ENCODE measurements around the gene GLIS1.

DNA sequence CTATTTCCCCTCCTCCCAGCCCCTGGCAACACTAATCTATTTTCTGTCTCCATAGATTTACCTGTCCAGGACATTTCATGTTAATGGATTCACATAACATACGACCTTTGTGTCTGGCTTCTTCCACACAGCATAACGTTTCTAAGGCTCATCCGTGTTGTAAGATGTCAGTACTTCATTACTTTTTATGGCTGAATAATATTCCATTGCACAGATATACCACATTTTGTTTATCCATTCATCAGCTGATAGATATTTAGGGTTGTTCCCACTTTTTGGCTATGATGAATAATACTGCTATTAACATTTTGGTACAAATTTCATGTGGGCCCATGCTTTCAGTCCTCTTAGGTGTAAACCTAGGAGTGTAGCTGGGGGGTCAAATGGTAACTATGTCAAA, 38.2 kb downstream of the GLIS1 start:
- TF ChIP-seq CEBPB (IDR thresholded peaks at IDR 0.05; ENCODE audit: low read depth, low read length) (no peak), HDAC2 (IDR thresholded peaks at IDR 0.05; ENCODE audit: borderline replicate concordance in 1 of 2, low read depth in 2 of 2, low read length in 2 of 2) (no peak), KDM5A (IDR thresholded peaks at IDR 0.05; ENCODE audit: low read length) (no peak), ASH2L (IDR thresholded peaks at IDR 0.05; ENCODE audit: low read length) (no peak), CHD2 (IDR thresholded peaks at IDR 0.05; ENCODE audit: low read length) (no peak), EZH2 (IDR thresholded peaks at IDR 0.05; ENCODE audit: low read depth, low read length, severe bottlenecking) (no peak), YY1 (IDR thresholded peaks at IDR 0.05; ENCODE audit: low read depth, low read length) (no peak), SIN3A (conservative IDR thresholded peaks at IDR 0.05 in 1 of 2, IDR thresholded peaks at IDR 0.05 in 1 of 2; ENCODE audit: low read depth in 1 of 2, low read length in 2 of 2) (no peak), BRCA1 (IDR thresholded peaks at IDR 0.05; ENCODE audit: low read depth, low read length) (no peak)
- TF ChIP-seq, protein P1, sequence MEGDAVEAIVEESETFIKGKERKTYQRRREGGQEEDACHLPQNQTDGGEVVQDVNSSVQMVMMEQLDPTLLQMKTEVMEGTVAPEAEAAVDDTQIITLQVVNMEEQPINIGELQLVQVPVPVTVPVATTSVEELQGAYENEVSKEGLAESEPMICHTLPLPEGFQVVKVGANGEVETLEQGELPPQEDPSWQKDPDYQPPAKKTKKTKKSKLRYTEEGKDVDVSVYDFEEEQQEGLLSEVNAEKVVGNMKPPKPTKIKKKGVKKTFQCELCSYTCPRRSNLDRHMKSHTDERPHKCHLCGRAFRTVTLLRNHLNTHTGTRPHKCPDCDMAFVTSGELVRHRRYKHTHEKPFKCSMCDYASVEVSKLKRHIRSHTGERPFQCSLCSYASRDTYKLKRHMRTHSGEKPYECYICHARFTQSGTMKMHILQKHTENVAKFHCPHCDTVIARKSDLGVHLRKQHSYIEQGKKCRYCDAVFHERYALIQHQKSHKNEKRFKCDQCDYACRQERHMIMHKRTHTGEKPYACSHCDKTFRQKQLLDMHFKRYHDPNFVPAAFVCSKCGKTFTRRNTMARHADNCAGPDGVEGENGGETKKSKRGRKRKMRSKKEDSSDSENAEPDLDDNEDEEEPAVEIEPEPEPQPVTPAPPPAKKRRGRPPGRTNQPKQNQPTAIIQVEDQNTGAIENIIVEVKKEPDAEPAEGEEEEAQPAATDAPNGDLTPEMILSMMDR (IDR thresholded peaks at IDR 0.05; ENCODE audit: control extremely low read depth in 1 of 3, insufficient read depth in 1 of 3, low read depth in 1 of 3, low read length in 3 of 3) = no peak
- TF ChIP-seq, protein P2, sequence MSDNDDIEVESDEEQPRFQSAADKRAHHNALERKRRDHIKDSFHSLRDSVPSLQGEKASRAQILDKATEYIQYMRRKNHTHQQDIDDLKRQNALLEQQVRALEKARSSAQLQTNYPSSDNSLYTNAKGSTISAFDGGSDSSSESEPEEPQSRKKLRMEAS (IDR thresholded peaks at IDR 0.05) = no peak

Data from H1 (cell line).